Measurements from ENCODE around the gene USP37.
"Not testable (repeated sequence)": the region's sequence is repeated elsewhere in the genome, so short reads cannot be mapped to it uniquely, and the experiment has no call there.

Gene USP37

GRCh38 chr2:218568190-218569037, at the start of gene USP37, which contains the start of gene CNOT9:
Gene USP37 (minus strand): TSS chr2:218568351. CDS start chr2:218558653, 9,698 bp downstream.
Gene CNOT9 (plus strand): TSS chr2:218568839. CDS start chr2:218568955, 116 bp downstream.
- peak; percentile 100 for DNase-seq

GRCh38 chr2:218615868-218616315, 47.7 kb upstream of the USP37 start:
- no peak for DNase-seq

DNA sequence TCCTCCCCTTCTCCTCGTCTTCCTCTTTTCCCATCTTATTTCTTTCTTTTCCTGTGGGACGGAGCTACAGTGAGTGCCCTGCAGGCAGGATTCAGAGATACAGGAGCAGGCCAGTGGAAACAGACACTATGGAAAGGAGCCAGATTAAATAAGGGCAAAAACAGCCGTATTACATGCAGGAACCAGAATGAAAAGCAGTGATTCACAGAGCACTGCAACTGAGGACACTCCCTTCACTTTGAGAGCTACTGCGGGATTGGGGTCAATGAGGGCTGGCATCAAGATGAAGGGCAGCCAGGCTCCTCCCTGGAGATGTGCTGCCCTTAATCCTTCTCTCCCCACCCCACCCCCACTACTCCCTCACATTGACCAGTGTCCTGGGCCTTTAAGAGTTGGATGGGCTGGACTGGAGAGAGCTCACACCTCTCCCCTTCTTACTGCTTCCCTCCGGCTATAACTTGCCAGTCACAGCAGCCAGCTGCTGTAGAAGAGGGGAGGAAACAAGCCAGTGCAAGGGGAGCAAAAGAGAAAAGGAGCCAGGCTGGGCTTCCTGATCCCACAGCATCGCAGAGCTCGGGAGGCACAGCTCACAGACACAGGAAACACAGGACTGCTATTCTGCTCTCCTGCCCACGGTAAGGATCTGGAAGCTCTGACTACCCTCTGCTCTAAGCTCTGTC, 39.4 kb upstream of the USP37 start, which contains the start of gene PLCD4:
Gene PLCD4, plus strand, starts transcription at position 464 of the 680 bp plus-strand sequence. CDS start 7,841 bp downstream, outside the sequence.
- DNase-seq = no peak

GRCh38 chr2:218605432-218605831, 37.3 kb upstream of the USP37 start:
- DNase-seq = no peak

- no peak for DNase-seq
Observed at GRCh38 chr2:218585541-218585940, 17.4 kb upstream of the USP37 start.

DNA sequence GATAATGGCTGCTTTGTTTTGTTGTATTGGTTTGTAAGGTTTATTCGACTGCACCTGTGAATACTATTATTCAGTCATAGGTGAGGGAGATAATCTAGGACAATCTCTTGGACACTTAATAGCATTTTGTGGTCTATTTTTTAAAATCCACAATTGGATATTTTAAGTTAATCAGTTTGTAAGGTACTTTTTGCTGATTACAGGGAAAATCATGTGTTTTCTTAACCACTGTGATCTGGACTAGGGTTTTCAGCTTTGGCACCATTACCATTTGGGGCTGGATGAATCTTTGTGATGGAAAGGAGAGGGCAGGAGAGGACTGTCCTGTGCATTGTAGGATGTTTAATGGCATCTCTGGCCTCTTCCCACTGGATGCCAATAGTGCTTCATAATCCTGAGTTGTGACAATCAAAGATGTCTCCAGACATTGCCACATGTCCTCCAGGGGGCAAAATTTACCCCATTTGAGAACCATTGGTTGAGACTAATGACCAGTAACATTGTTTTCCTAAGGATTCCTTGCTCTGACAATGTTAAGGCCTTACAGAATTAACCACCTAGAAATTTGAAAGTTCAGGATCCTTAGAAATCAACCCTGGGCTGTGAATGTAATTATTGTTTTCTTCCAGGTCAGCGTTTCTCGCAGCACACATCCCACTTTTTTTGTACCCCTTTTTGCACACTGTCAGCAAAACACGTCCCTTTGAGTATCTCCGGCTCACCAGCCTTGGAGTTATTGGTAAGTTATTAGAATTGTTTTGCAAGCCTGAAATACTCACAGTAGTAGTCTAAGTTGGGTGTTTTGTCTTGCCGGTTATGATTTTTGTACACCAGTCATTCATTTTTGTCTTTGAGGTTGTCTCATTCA, 16.1 kb upstream of the USP37 start:
- DNase-seq = no peak

- DNase-seq = no peak
Observed at GRCh38 chr2:218582076-218582475, 13.9 kb upstream of the USP37 start.

DNA sequence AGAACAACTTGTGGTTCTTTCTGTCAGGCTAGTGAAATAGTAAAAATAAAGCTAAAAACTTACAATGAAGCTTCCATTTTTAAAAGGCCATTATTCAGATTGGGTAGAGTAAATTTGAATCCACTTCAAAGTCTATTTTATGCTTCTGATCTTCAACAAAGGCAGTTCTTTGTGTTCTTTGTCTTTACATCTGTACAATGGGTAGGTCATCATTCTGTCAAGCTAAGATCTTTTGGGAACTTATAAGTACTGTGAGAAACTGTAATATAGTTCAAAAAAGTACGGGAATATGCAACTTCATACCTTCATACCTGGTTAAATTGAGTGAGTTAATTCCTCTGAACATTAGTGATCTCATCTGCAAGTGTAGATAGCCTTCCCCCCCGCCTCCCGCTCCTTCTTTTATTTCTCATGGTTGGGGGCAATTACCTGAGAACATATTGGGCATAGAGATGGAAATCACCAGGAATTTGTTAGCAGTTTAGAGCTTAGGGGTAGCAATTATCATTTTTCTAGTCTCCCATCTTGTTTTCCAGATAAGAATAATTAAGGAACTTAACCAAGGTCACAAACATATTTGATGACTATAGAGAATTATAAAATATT, 10.2 kb upstream of the USP37 start:
- no peak for DNase-seq

GRCh38 chr2:218577482-218578220, 9.5 kb upstream of the USP37 start:
- DNase-seq = no peak

- no peak for DNase-seq
Observed at GRCh38 chr2:218576854-218577253, 8.7 kb upstream of the USP37 start.

DNA sequence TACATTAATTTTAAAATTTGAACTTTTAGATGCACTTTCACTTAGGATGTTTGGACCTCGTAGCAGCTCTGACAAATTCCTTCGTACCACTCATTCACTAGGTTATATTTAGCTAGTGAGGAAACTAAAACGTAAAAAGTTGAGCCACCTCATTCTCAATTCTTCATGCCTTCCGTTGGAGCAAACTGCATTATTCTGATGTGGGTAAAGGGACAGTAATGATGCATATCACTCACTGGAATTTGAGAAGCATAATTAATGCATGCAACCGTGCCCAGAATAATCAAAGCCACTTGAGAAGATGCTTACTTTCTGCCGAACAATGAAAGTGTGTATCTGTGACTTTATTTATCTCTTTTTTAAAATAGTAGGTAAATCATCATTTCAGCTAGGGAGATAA, 2.7 kb upstream of the USP37 start:
- DNase-seq = no peak

- DNase-seq = peak in 1 of 2 donors; percentile 11
Observed at GRCh38 chr2:218569661-218570500, 1.7 kb upstream of the USP37 start.

DNA sequence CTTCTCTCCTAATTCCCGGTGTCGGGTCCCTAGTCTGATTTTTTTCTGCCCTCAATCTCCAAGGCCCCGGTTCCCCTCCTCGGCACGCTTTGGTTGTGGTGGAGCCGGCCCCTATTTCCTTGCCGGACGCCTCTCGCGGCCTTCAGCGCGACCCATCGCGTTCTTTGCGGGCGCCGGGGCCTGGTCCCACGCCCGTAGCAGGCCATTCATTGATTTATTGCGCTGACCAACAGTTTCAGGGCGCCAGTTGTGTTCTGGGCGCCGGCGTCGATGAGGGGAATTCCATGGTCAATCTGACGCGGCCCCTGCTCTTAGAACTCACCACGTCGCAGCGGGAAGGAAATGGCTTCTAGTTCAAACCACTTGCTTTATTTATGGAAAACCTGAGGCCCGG, 884 bp upstream of the USP37 start:
- peak; percentile 66 to 68 for DNase-seq

- DNase-seq = peak in 1 of 2 donors; percentile 78
Observed at GRCh38 chr2:218567797-218568189, 358 bp downstream of the USP37 start.

GRCh38 chr2:218566296-218566695, 1.9 kb downstream of the USP37 start:
- DNase-seq = no peak

DNA sequence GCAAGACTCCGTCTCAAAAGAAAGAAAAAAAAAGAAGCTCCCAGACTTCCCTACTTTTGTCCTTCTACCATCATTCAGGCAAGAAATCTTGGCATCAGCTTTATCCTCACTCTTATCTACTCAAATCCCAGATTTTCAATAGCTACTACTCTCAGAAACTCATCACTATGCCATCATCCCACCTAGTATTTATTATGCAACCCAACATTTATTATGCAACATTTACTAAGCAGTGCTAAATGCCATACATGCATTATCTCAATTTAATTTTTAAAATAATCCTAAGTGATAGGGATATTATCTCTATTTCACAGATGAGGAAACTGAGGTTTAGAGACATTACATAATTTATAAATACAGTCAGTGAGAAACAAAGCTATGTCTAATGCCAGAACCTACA, 4.1 kb downstream of the USP37 start:
- no peak for DNase-seq

DNA sequence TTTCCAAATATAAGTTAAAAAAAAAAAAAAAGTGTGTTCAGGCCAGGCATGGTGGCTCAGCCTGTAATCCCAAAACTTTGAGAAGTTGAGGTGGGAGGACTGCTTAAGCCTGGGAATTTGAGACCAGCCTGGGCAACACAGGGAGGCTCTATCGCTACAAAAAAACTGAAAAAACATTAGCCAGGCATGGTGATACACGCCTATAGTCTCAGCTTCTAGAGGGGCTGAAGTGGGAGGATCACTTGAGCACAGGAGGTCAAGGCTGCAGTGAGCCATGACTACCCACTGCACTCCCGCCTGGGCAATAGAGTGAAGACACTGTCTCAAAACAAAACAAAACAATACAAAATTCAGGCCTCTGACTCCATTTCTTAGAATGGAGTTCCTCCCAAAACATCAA, 9.2 kb downstream of the USP37 start:
- no peak for DNase-seq

- DNase-seq = no peak
Observed at GRCh38 chr2:218557941-218558340, 10.2 kb downstream of the USP37 start.

DNA sequence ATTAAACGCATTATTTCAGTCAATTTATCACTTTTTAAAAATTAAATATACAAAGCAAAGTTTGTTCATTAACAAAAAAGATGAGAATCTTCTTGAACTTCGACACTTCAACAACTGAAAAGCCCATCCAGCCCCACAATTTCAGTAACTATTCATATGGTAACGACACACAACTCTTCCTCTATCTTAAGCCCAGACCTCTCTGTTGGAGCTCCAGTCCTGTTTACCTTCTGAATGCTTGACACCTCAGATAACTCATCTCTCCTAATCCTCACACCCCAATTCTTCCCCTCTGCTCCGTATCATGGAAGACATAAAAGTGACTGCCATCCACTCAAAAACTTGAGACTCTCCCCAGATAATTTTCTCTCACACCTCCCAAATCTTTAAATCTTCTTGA, 12.6 kb downstream of the USP37 start:
- no peak for DNase-seq

DNA sequence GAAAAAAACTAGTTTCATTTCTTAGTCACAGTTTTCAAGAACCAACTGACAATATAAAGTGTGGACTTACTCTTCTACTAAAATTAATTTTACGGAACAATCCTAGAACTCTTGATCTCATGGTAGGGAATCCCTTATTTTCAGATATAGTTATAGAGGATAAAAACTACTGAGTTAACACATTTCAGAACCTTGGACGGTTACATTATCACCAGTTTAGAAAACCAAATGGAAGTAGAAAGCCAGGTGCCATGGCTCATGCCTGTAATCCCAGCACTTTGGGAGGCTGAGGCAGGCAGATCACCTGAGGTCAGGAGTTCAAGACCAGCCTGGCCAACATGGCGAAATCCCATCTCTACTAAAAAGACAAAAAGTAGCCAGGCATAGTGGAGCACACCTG, 13.9 kb downstream of the USP37 start:
- not testable (repeated sequence) for DNase-seq

GRCh38 chr2:218547978-218548377, 20.2 kb downstream of the USP37 start:
- DNase-seq = no peak
